ENCODE measurements around the gene GGT5.
"Not testable (repeated sequence)": the region's sequence is repeated elsewhere in the genome, so short reads cannot be mapped to it uniquely, and the experiment has no call there.

Gene GGT5

GRCh38 chr22:24225044-24225601 lies 19.8 kb downstream of the GGT5 start:
- Histone ChIP-seq H3K4me1 (ENCODE audit: insufficient read depth, low read length) (no peaks in the 10 kb centered on the region), H3K9me3 (ENCODE audit: insufficient read depth, low read depth, low read length) (no peaks in the 10 kb centered on the region), H3K36me3 (ENCODE audit: insufficient read depth, low read depth, low read length) (no peaks in the 10 kb centered on the region), H3K27me3 (ENCODE audit: insufficient read depth, low read length) (no peaks in the 10 kb centered on the region), H3K4me3 (ENCODE audit: low read length) (no peak overlapping the region), H3K9ac (ENCODE audit: low read depth, low read length) (no peak overlapping the region), H3K27ac (ENCODE audit: low read length) (no peak overlapping the region)

DNA sequence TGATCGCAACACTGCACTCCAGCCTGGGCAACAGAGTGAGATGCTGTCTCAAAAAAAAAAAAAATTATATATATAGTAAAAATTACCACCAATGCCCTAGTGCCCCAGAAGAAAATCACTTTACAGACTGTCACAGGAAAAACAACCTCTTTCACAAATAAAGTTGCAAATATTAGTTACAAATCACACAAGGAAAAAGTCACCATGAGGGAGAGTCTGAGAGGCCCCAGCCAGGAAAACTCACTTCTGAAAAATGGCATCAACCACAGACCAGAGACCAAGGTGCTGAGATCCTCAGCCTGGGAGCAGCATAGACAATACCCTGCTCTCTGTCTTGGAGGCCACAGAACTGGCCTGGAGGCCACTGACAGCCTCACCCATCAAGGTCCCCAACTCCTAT lies 20.4 kb downstream of the GGT5 start:
- no peaks in the 10 kb centered on the region for H3K9me3 ChIP-seq (ENCODE audit: insufficient read depth, low read depth, low read length)
- H3K9ac ChIP-seq (ENCODE audit: low read depth, low read length), result no peak overlapping the region
- no peak overlapping the region for H3K27ac ChIP-seq (ENCODE audit: low read length)

GRCh38 chr22:24219750-24220149 lies 25.1 kb downstream of the GGT5 start:
- Histone ChIP-seq H3K27me3 (ENCODE audit: insufficient read depth, low read length) (no peaks in the 10 kb centered on the region), H3K9me3 (ENCODE audit: insufficient read depth, low read depth, low read length) (no peaks in the 10 kb centered on the region), H3K36me3 (ENCODE audit: insufficient read depth, low read depth, low read length) (no peaks in the 10 kb centered on the region), H3K4me3 (ENCODE audit: low read length) (no peak overlapping the region), H3K27ac (ENCODE audit: low read length) (no peak overlapping the region), H3K9ac (ENCODE audit: low read depth, low read length) (no peak overlapping the region), H3K4me1 (ENCODE audit: insufficient read depth, low read length) (no peaks in the 10 kb centered on the region)

More for the DNA sequence above, 20.4 kb downstream of the GGT5 start:
- no peaks in the 10 kb centered on the region for H3K36me3 ChIP-seq (ENCODE audit: insufficient read depth, low read depth, low read length)
- no peaks in the 10 kb centered on the region for H3K4me1 ChIP-seq (ENCODE audit: insufficient read depth, low read length)
- no peaks in the 10 kb centered on the region for H3K27me3 ChIP-seq (ENCODE audit: insufficient read depth, low read length)
- H3K4me3 ChIP-seq (ENCODE audit: low read length), result no peak overlapping the region

DNA sequence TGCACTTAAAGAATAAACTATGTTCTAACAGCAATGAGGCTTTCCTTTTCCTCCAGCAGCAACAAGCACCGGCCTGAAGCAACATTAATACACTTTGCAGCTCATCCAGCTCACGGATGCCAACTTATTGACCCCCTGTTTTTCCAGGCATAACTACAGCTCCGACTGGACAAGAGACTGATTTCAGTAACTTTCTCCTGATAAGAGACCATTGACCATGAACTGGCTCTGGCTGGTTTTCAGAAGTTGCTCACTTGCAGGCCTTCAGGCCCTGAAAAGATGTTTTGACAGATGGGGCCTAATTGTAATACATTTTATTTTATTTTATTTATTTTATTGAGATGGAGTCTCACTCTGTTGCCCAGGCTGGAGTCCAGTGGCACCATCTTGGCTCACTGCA lies 27.5 kb downstream of the GGT5 start:
- Histone ChIP-seq H3K4me3 (ENCODE audit: low read length) (no peak overlapping the region), H3K36me3 (ENCODE audit: insufficient read depth, low read depth, low read length) (no peaks in the 10 kb centered on the region), H3K9ac (ENCODE audit: low read depth, low read length) (no peak overlapping the region), H3K4me1 (ENCODE audit: insufficient read depth, low read length) (no peaks in the 10 kb centered on the region), H3K27ac (ENCODE audit: low read length) (no peak overlapping the region), H3K9me3 (ENCODE audit: insufficient read depth, low read depth, low read length) (no peaks in the 10 kb centered on the region), H3K27me3 (ENCODE audit: insufficient read depth, low read length) (no peaks in the 10 kb centered on the region)

DNA sequence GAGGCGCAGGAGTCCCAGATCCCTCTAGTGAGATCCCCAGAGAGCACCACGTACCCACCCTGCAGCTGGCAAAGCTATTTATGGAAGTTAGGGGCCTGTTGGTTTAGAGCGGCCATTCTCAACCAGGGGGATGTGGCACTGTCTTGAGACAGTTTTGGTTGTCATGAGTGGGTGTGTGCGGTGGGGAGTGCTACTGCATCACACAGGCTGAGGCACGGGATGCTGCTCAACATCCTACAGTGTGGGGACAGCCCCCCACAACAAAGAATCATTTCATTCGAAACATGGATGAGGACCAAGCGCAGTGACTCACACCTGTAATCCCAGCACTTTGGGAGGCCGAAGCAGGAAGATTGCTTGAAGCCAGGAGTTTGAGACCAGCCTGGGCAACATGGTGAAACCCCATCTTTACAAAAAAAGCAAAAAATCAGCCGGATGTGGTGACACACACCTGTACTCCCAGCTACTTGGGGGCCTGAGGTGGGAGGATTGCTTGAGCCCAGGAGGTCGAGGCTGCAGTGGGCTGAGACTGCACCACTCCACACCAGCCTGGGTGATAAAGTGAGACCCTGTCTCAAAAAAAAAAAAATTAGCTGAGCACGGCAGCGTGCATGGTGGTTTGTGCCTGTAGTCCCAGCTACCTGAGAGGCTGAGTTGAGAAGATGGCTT lies 28.2 kb downstream of the GGT5 start:
- H3K36me3 ChIP-seq (ENCODE audit: insufficient read depth, low read depth, low read length), result no peaks in the 10 kb centered on the region
- H3K4me3 ChIP-seq (ENCODE audit: low read length), result no peak overlapping the region
- H3K9ac ChIP-seq (ENCODE audit: low read depth, low read length), result no peak overlapping the region
- no peaks in the 10 kb centered on the region for H3K27me3 ChIP-seq (ENCODE audit: insufficient read depth, low read length)
- no peaks in the 10 kb centered on the region; the same call in 1 of the 2 replicates for H3K4me1 ChIP-seq (ENCODE audit: insufficient read depth, low read length)
- no peaks in the 10 kb centered on the region for H3K9me3 ChIP-seq (ENCODE audit: insufficient read depth, low read depth, low read length)
- H3K27ac ChIP-seq (ENCODE audit: low read length), result no peak overlapping the region

DNA sequence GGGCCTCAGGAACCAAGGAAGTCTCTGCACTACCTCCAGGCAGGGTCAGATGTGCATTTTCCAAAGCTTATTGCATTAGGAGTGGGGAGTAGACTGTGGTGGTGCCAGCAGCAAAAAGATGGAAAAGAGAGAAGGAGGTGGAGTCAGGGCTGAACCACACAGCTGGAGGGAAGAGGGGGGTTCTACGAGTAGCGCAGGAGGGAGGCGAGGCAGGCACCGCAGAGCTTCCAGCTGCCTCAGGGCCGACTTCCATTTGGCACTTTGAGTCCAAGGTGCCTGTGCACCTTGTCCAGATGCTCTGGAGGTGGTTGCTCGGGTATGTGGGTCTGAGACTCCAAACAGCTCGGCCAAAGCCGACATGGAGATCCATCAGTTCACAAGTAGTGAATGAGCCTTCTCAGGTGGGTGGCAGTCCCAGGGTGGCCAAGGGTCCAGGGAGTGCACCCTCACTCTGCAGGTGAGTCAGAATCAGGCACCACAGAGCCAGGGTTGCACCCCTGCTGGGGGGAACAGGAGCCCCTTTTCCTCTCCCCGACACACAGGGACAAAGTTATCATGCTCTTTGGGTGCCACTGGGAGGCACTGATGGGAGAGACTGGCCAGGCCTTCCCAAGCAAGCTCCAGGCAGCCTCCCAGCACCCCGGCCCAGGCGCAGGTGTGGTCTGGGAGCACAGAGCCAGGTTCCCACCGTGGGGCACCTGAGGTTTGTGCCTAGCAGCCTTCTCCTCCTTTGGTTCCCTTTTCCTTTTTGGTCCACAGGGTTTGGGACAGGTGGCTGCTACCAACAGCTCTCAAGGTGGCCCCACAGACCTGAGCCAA lies 30.2 kb downstream of the GGT5 start:
- no peaks in the 10 kb centered on the region for H3K36me3 ChIP-seq (ENCODE audit: insufficient read depth, low read depth, low read length)
- no peak overlapping the region for H3K27ac ChIP-seq (ENCODE audit: low read length)
- no peaks in the 10 kb centered on the region; the same call in 1 of the 2 replicates for H3K4me1 ChIP-seq (ENCODE audit: insufficient read depth, low read length)
- no peaks in the 10 kb centered on the region for H3K27me3 ChIP-seq (ENCODE audit: insufficient read depth, low read length)
- H3K9me3 ChIP-seq (ENCODE audit: insufficient read depth, low read depth, low read length), result no peaks in the 10 kb centered on the region
- H3K4me3 ChIP-seq (ENCODE audit: low read length), result no peak overlapping the region
- H3K9ac ChIP-seq (ENCODE audit: low read depth, low read length), result no peak overlapping the region

DNA sequence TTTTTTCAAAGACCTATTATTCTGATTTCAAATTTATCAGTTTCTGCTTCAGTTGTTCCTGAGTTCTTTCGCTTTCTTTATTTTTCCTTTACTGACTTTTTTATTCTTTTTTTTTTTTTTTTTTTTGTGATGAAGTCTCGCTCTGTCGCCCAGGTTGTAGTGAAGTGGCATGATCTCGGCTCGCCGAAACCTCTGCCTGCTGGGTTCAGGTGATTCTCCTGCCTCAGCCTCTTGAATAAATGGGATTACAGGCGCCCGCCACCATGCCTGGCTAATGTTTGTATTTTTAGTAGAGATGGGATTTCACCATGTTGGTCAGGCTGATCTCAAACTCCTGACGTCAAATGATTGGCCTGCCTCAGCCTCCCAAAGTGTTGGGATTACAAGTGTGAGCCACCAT lies 31.8 kb downstream of the GGT5 start:
- H3K9ac ChIP-seq (ENCODE audit: low read depth, low read length); H3K36me3 ChIP-seq (ENCODE audit: insufficient read depth, low read depth, low read length); H3K27ac ChIP-seq (ENCODE audit: low read length); H3K9me3 ChIP-seq (ENCODE audit: insufficient read depth, low read depth, low read length); H3K4me1 ChIP-seq (ENCODE audit: insufficient read depth, low read length); H3K27me3 ChIP-seq (ENCODE audit: insufficient read depth, low read length); H3K4me3 ChIP-seq (ENCODE audit: low read length): not testable (repeated sequence)

DNA sequence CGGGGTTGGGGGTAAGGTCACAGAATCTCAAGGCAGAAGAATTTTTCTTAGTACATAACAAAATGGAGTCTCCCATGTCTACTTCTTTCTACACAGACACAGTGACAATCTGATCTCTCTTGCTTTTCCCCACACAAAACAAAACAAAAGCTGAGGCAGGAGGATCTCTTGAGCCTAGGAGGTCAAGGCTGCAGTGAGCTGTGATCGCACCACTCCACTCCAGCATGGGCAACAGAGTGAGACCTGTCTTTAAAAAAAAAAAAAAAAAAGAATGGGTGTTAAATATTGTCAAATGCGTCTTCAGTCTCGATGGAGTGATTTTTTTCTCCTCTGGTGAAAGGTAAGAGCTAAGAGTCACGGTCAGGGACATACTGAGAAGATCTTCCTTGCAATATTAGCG lies 33.2 kb downstream of the GGT5 start:
- not testable (repeated sequence) for H3K9me3 ChIP-seq (ENCODE audit: insufficient read depth, low read depth, low read length); H3K27ac ChIP-seq (ENCODE audit: low read length); H3K27me3 ChIP-seq (ENCODE audit: insufficient read depth, low read length); H3K4me3 ChIP-seq (ENCODE audit: low read length); H3K36me3 ChIP-seq (ENCODE audit: insufficient read depth, low read depth, low read length); H3K9ac ChIP-seq (ENCODE audit: low read depth, low read length)
- H3K4me1 ChIP-seq (ENCODE audit: insufficient read depth, low read length), result peaks cover 13% of the 10 kb centered on the region

DNA sequence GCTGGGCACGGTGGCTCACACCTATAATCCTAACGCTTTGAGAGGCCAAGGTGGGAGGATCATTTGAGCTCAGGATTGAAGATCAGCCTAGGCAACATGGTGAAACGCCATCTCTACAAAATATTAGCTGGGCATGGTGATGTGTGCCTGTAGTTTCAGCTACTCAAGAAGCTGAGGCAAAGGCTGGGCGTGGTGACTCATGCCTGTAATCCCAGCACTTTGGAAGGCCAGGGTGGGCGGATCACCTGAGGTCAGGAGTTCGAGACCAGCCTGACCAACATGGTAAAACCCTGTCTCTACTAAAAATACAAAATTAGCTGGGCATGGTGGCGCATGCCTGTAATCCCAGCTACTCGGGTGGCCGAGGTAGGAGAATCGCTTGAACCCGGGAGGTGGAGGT lies 34.5 kb downstream of the GGT5 start:
- not testable (repeated sequence) for H3K9me3 ChIP-seq (ENCODE audit: insufficient read depth, low read depth, low read length); H3K4me3 ChIP-seq (ENCODE audit: low read length); H3K9ac ChIP-seq (ENCODE audit: low read depth, low read length); H3K27ac ChIP-seq (ENCODE audit: low read length); H3K36me3 ChIP-seq (ENCODE audit: insufficient read depth, low read depth, low read length); H3K27me3 ChIP-seq (ENCODE audit: insufficient read depth, low read length)
- H3K4me1 ChIP-seq (ENCODE audit: insufficient read depth, low read length), result peaks cover 13% of the 10 kb centered on the region

- Histone ChIP-seq H3K4me1 (ENCODE audit: insufficient read depth, low read length) (peaks cover 13% of the 10 kb centered on the region), H3K27ac (ENCODE audit: low read length) (no peak overlapping the region), H3K9me3 (ENCODE audit: insufficient read depth, low read depth, low read length) (peaks cover 6% of the 10 kb centered on the region; the same call in 1 of the 2 replicates), H3K4me3 (ENCODE audit: low read length) (no peak overlapping the region), H3K9ac (ENCODE audit: low read depth, low read length) (no peak overlapping the region), H3K36me3 (ENCODE audit: insufficient read depth, low read depth, low read length) (no peaks in the 10 kb centered on the region), H3K27me3 (ENCODE audit: insufficient read depth, low read length) (no peaks in the 10 kb centered on the region)
Observed at GRCh38 chr22:24209687-24210086, 35.2 kb downstream of the GGT5 start.

- Histone ChIP-seq H3K27me3 (ENCODE audit: insufficient read depth, low read length) (no peaks in the 10 kb centered on the region), H3K36me3 (ENCODE audit: insufficient read depth, low read depth, low read length) (no peaks in the 10 kb centered on the region), H3K4me3 (ENCODE audit: low read length) (no peak overlapping the region), H3K9ac (ENCODE audit: low read depth, low read length) (no peak overlapping the region), H3K27ac (ENCODE audit: low read length) (no peak overlapping the region), H3K4me1 (ENCODE audit: insufficient read depth, low read length) (peaks cover 13% of the 10 kb centered on the region), H3K9me3 (ENCODE audit: insufficient read depth, low read depth, low read length) (peaks cover 6% of the 10 kb centered on the region; the same call in 1 of the 2 replicates)
Observed at GRCh38 chr22:24209016-24209415, 35.9 kb downstream of the GGT5 start.
